Measurements from ENCODE around the gene USP46.

Gene USP46

GRCh38 chr4:52657618-52658501 is 1.2 kb downstream of the USP46 start:
- no peak for TF ChIP-seq Cebpa-rat (IDR thresholded peaks at IDR 0.05)
- Histone ChIP-seq H3K4me3 (peak overlapping the region; percentile 83), H4K20me1 (no peaks in the 10 kb centered on the region), H3K36me3 (peaks cover 27% of the 10 kb centered on the region; the same call in 1 of the 2 replicates), H3K4me2 (peak overlapping the region; percentile 79), H3K4me1 (peaks cover 19% of the 10 kb centered on the region), H3K9ac (peak overlapping the region; percentile 92; the same call in 1 of the 2 replicates), H3K27ac (no peak overlapping the region), H3K9me3 (peaks cover 21% of the 10 kb centered on the region), H3K27me3 (no peaks in the 10 kb centered on the region)

- H3K36me3 ChIP-seq = peaks cover 25% of the 10 kb centered on the region; the same call in 1 of the 2 replicates
- H4K20me1 ChIP-seq = no peaks in the 10 kb centered on the region
- no peak for TF ChIP-seq Cebpa-rat (IDR thresholded peaks at IDR 0.05)
- no peak overlapping the region for H3K27ac ChIP-seq
- H3K27me3 ChIP-seq = no peaks in the 10 kb centered on the region
- peak overlapping the region; percentile 79 for H3K4me2 ChIP-seq
- H3K9me3 ChIP-seq = peaks cover 17% of the 10 kb centered on the region
- peaks cover 19% of the 10 kb centered on the region for H3K4me1 ChIP-seq
- no peak overlapping the region for H3K9ac ChIP-seq
- 0 out of 2 replicates have a peak overlapping the region, but pooled peaks have one; percentile 83 for H3K4me3 ChIP-seq
Observed at GRCh38 chr4:52657292-52657617, 1.8 kb downstream of the USP46 start.

- Histone ChIP-seq H4K20me1 (0 out of 2 replicates have a peak, but pooled peaks cover 8% of the 10 kb centered on the region), H3K4me2 (no peak overlapping the region), H3K4me3 (no peak overlapping the region), H3K4me1 (peaks cover 17% of the 10 kb centered on the region), H3K27me3 (no peaks in the 10 kb centered on the region), H3K27ac (no peak overlapping the region), H3K9me3 (peaks cover 22% of the 10 kb centered on the region), H3K9ac (no peak overlapping the region), H3K36me3 (peaks cover 25% of the 10 kb centered on the region; the same call in 1 of the 2 replicates)
- no peak for TF ChIP-seq Cebpa-rat (IDR thresholded peaks at IDR 0.05)
Observed at GRCh38 chr4:52655506-52655905, 3.6 kb downstream of the USP46 start.

GRCh38 chr4:52651996-52652672 is 7.0 kb downstream of the USP46 start:
- H3K4me3 ChIP-seq = no peak overlapping the region
- peaks cover 27% of the 10 kb centered on the region for H3K9me3 ChIP-seq
- H3K27me3 ChIP-seq = no peaks in the 10 kb centered on the region
- no peaks in the 10 kb centered on the region for H3K4me1 ChIP-seq
- TF ChIP-seq Cebpa-rat (IDR thresholded peaks at IDR 0.05) = no peak
- H4K20me1 ChIP-seq = peaks cover 10% of the 10 kb centered on the region; the same call in 1 of the 2 replicates
- no peak overlapping the region for H3K27ac ChIP-seq
- no peak overlapping the region for H3K9ac ChIP-seq
- H3K4me2 ChIP-seq = no peak overlapping the region
- peaks cover 35% of the 10 kb centered on the region for H3K36me3 ChIP-seq

GRCh38 chr4:52648836-52649235 is 10.3 kb downstream of the USP46 start:
- Histone ChIP-seq H3K4me1 (no peaks in the 10 kb centered on the region), H3K36me3 (peaks cover 31% of the 10 kb centered on the region), H3K9me3 (peaks cover 30% of the 10 kb centered on the region), H4K20me1 (peaks cover 27% of the 10 kb centered on the region; the same call in 1 of the 2 replicates), H3K27ac (no peak overlapping the region), H3K27me3 (no peaks in the 10 kb centered on the region), H3K4me2 (no peak overlapping the region), H3K9ac (no peak overlapping the region), H3K4me3 (no peak overlapping the region)
- no peak for TF ChIP-seq Cebpa-rat (IDR thresholded peaks at IDR 0.05)

GRCh38 chr4:52646741-52647140 is 12.4 kb downstream of the USP46 start:
- no peaks in the 10 kb centered on the region for H3K27me3 ChIP-seq
- H3K4me1 ChIP-seq = no peaks in the 10 kb centered on the region
- H3K36me3 ChIP-seq = peaks cover 18% of the 10 kb centered on the region
- H4K20me1 ChIP-seq = peaks cover 43% of the 10 kb centered on the region
- peaks cover 12% of the 10 kb centered on the region for H3K9me3 ChIP-seq
- no peak overlapping the region for H3K4me3 ChIP-seq
- no peak overlapping the region for H3K27ac ChIP-seq
- H3K4me2 ChIP-seq = no peak overlapping the region
- TF ChIP-seq Cebpa-rat (IDR thresholded peaks at IDR 0.05) = no peak
- H3K9ac ChIP-seq = no peak overlapping the region

GRCh38 chr4:52646096-52646495 is 13.0 kb downstream of the USP46 start:
- no peak overlapping the region for H3K4me2 ChIP-seq
- no peak for TF ChIP-seq Cebpa-rat (IDR thresholded peaks at IDR 0.05)
- peaks cover 14% of the 10 kb centered on the region for H3K36me3 ChIP-seq
- peaks cover 46% of the 10 kb centered on the region for H4K20me1 ChIP-seq
- H3K9ac ChIP-seq = no peak overlapping the region
- no peak overlapping the region for H3K27ac ChIP-seq
- no peaks in the 10 kb centered on the region for H3K4me1 ChIP-seq
- peaks cover 9% of the 10 kb centered on the region; the same call in 1 of the 2 replicates for H3K9me3 ChIP-seq
- H3K27me3 ChIP-seq = no peaks in the 10 kb centered on the region
- H3K4me3 ChIP-seq = no peak overlapping the region

GRCh38 chr4:52645300-52645699 is 13.8 kb downstream of the USP46 start:
- Histone ChIP-seq H3K27me3 (no peaks in the 10 kb centered on the region), H3K27ac (no peak overlapping the region), H3K4me2 (no peak overlapping the region), H3K9me3 (peaks cover 9% of the 10 kb centered on the region; the same call in 1 of the 2 replicates), H4K20me1 (peaks cover 48% of the 10 kb centered on the region), H3K9ac (no peak overlapping the region), H3K36me3 (peaks cover 9% of the 10 kb centered on the region), H3K4me3 (no peak overlapping the region), H3K4me1 (no peaks in the 10 kb centered on the region)
- TF ChIP-seq Cebpa-rat (IDR thresholded peaks at IDR 0.05) = no peak

GRCh38 chr4:52643785-52644244 is 15.3 kb downstream of the USP46 start:
- peaks cover 57% of the 10 kb centered on the region for H4K20me1 ChIP-seq
- H3K4me2 ChIP-seq = no peak overlapping the region

More at GRCh38 chr4:52643785-52644244, 15.3 kb downstream of the USP46 start:
- Histone ChIP-seq H3K27ac (no peak overlapping the region), H3K9me3 (0 out of 2 replicates have a peak, but pooled peaks cover 4% of the 10 kb centered on the region), H3K4me1 (peaks cover 6% of the 10 kb centered on the region), H3K27me3 (no peaks in the 10 kb centered on the region), H3K36me3 (no peaks in the 10 kb centered on the region), H3K9ac (no peak overlapping the region), H3K4me3 (no peak overlapping the region)
- TF ChIP-seq Cebpa-rat (IDR thresholded peaks at IDR 0.05) = no peak
